ENCODE data around the gene CFAP69. TPM values are rescaled to one million over a fixed set of nuclear protein-coding genes. Genes with fewer than 3 reads are reported as not detected.

Gene CFAP69
- polyA plus RNA-seq, 3 donors from 2014 or later, result not detected

DNA sequence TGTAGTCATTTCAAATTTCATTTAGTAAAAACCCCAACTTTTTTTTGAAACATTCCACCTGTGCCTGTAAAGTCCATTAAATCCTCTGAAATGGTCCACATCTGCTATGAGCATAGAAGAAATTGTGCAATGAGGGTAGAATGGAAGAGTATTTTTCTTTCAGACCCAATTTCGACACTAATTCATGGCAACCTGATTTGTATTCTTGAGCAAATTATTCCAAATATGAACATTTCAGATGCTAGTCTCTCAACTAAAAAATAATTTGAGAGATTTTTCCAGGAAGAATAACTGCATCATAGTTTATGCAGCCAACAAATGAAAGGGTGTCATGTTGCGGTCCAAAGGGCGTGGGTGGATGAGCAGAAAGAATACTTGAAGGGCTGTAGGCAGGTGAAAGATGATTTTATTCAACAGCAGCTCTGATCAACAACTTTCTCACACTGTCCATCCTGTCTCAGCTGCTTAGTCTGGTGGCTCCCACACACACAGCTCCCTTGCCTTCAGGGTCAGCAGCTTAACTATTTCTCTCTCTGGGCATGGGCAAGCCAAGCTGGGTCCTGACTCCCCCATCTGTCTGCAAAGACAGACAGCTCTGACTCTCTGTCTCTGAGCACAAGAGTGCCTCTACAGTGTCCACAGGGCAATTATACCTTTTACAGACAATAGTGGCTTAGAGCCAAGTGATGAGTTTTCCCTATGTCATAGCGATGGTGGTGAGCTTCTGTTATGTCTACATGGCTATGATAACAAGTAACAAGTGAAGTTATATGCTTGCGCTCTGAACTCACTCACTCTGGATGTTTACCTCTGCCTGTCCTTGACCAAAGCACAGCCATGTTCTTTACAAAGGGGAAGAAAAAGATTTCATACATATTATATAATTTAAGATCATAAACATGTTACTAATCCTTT is 21.9 kb upstream of the CFAP69 start:
- Mint-ChIP-seq H3K9me3 (no peaks in the 10 kb centered on the region), H3K4me3 (no peak overlapping the region), H3K27ac (no peak overlapping the region), H3K27me3 (ENCODE audit: low read depth in 3 of 3) (peaks cover 5 to 11% (median 8%) of the 10 kb centered on the region in 3 donors), H3K36me3 (no peaks in the 10 kb centered on the region), H3K4me1 (no peaks in the 10 kb centered on the region)
- DNase-seq, result no peak

DNA sequence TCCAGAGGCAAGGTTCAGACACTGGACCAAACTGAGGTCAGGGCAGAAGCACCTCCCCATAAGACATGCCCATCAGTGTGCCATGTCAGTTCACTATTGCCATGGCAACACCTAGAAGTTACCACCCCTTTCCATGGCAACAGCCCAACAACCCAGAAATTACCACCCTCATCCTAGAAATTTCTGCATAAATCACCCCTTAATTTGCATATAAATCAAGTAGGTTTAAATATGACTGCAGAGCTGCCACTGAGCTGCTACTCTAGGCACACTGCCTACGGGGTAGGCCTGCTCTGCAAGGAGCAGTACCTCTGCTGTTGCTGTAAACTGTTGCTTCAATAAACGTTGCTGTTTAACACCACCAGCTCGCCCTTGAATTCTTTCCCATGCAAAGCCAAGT is 20.8 kb upstream of the CFAP69 start:
- H3K27me3 Mint-ChIP-seq (ENCODE audit: low read depth in 3 of 3), result peaks cover 5 to 13% (median 5%) of the 10 kb centered on the region in 3 donors
- H3K4me1 Mint-ChIP-seq, result no peaks in the 10 kb centered on the region
- no peak for DNase-seq
- H3K27ac Mint-ChIP-seq, result no peak overlapping the region
- H3K9me3 Mint-ChIP-seq, result no peaks in the 10 kb centered on the region
- no peaks in the 10 kb centered on the region for H3K36me3 Mint-ChIP-seq
- no peak overlapping the region for H3K4me3 Mint-ChIP-seq

DNA sequence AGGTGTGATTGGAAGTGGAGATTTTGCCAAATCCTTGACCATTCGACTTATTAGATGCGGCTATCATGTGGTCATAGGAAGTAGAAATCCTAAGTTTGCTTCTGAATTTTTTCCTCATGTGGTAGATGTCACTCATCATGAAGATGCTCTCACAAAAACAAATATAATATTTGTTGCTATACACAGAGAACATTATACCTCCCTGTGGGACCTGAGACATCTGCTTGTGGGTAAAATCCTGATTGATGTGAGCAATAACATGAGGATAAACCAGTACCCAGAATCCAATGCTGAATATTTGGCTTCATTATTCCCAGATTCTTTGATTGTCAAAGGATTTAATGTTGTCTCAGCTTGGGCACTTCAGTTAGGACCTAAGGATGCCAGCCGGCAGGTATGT is 19.8 kb upstream of the CFAP69 start:
- Mint-ChIP-seq H3K27me3 (ENCODE audit: low read depth in 3 of 3) (peaks cover 3 to 8% (median 3%) of the 10 kb centered on the region in 3 donors), H3K9me3 (no peaks in the 10 kb centered on the region), H3K4me1 (no peaks in the 10 kb centered on the region), H3K4me3 (no peak overlapping the region), H3K36me3 (no peaks in the 10 kb centered on the region), H3K27ac (no peak overlapping the region)
- no peak for DNase-seq

DNA sequence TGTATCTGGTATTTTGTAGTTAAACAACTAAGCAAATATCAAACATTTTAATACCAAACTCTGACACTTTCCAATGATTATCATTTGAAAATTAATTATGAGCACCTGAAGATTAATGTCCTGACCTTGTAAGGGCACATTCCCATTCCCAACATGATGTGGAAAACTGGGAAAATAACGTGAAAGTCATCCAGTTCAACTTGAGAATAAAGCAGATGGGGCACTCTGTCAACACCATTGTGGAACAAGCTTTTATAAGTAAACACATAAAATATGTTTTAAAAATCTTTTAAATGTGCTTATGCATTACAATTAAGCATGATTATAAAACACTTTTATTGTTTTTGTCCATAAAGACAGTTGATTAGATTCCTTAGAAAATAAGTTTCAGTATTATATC is 19.4 kb upstream of the CFAP69 start:
- Mint-ChIP-seq H3K4me1 (no peaks in the 10 kb centered on the region), H3K4me3 (no peak overlapping the region), H3K36me3 (no peaks in the 10 kb centered on the region), H3K27ac (no peak overlapping the region), H3K27me3 (ENCODE audit: low read depth in 3 of 3) (peaks cover 1 to 7% (median 3%) of the 10 kb centered on the region in 3 donors), H3K9me3 (no peaks in the 10 kb centered on the region)
- no peak for DNase-seq

DNA sequence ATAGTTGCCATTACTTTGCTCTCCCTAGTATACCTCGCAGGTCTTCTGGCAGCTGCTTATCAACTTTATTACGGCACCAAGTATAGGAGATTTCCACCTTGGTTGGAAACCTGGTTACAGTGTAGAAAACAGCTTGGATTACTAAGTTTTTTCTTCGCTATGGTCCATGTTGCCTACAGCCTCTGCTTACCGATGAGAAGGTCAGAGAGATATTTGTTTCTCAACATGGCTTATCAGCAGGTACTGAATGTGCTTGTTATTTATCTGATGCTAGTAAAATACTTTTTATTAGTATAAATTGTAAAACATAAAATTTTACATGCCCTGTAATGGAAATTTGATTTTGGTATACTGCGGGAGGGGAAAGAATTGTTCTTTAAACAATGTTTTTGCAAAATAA is 17.7 kb upstream of the CFAP69 start:
- no peak for DNase-seq
- no peaks in the 10 kb centered on the region for H3K36me3 Mint-ChIP-seq
- no peak overlapping the region for H3K27ac Mint-ChIP-seq
- H3K4me3 Mint-ChIP-seq, result no peak overlapping the region
- peaks cover 0 to 5% (median under 1%) of the 10 kb centered on the region in 3 donors for H3K27me3 Mint-ChIP-seq (ENCODE audit: low read depth in 3 of 3)
- no peaks in the 10 kb centered on the region for H3K4me1 Mint-ChIP-seq
- no peaks in the 10 kb centered on the region for H3K9me3 Mint-ChIP-seq

DNA sequence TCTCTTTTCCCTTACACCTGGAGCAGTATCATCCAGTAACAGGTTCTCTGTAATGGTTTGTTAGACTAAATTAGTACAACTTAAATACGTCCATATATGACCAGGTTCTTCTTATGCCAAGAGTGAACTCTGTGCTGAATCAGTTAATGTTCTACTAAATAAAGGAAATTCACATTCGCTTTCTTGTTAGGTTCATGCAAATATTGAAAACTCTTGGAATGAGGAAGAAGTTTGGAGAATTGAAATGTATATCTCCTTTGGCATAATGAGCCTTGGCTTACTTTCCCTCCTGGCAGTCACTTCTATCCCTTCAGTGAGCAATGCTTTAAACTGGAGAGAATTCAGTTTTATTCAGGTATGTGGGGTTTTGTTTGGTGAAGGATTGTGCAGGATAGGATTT is 15.3 kb upstream of the CFAP69 start:
- Mint-ChIP-seq H3K9me3 (peaks cover 0 to 2% (median 0%) of the 10 kb centered on the region in 6 donors), H3K27me3 (ENCODE audit: low read depth in 3 of 3) (peaks cover 0 to 5% (median 0%) of the 10 kb centered on the region in 3 donors), H3K4me3 (no peak overlapping the region), H3K27ac (no peak overlapping the region), H3K4me1 (no peaks in the 10 kb centered on the region), H3K36me3 (no peaks in the 10 kb centered on the region)
- no peak for DNase-seq

DNA sequence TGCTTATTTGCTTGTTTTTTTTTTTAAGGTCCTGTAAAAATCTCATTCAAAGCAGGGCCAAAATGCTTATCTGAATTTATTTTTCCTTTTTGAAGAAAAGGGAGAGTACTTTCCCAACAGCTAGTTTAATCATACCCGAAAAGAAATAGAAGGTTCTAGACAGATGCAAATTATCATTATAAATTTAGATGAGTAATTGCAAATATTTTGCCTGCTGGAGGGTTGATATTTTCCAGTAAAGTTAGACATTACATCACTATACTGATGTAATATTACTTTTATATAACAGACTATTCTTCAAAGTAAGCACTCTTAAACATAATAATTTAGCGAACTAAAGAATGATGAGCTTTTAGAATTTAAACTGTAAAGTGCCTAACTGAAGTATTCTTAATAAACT is 14.1 kb upstream of the CFAP69 start:
- Mint-ChIP-seq H3K27ac (no peak overlapping the region), H3K27me3 (ENCODE audit: low read depth in 3 of 3) (peaks cover 0 to 5% (median 0%) of the 10 kb centered on the region in 3 donors), H3K9me3 (peaks cover 0 to 4% (median 0%) of the 10 kb centered on the region in 6 donors), H3K36me3 (no peaks in the 10 kb centered on the region), H3K4me1 (no peaks in the 10 kb centered on the region), H3K4me3 (no peak overlapping the region)
- no peak for DNase-seq

DNA sequence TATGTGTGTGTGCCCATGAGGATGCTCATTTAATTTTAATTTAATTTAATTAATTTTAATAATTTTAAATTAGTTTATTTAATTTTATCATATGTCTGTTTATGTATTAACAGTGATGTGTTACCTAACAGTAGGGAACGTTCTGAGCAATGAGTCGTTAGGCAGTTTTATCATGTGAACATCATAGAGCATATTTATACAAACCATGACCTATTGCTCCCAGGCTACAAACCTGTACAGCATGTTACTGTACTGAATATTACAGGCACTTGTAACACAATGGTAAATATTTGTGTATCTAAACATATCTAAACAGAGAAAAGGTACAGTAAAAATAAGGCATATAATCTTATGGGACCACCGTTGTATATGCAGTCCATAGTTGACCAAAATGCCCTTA is 13.7 kb upstream of the CFAP69 start:
- Mint-ChIP-seq H3K27me3 (ENCODE audit: low read depth in 3 of 3) (peaks cover 0 to 5% (median 0%) of the 10 kb centered on the region in 3 donors), H3K27ac (no peak overlapping the region), H3K4me3 (no peak overlapping the region), H3K36me3 (no peaks in the 10 kb centered on the region), H3K9me3 (peaks cover 0 to 4% (median 0%) of the 10 kb centered on the region in 6 donors), H3K4me1 (no peaks in the 10 kb centered on the region)
- no peak for DNase-seq

DNA sequence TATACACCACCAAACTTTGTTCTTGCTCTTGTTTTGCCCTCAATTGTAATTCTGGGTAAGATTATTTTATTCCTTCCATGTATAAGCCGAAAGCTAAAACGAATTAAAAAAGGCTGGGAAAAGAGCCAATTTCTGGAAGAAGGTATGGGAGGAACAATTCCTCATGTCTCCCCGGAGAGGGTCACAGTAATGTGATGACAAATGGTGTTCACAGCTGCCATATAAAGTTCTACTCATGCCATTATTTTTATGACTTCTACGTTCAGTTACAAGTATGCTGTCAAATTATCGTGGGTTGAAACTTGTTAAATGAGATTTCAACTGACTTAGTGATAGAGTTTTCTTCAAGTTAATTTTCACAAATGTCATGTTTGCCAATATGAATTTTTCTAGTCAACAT is 12.5 kb upstream of the CFAP69 start:
- H3K27me3 Mint-ChIP-seq (ENCODE audit: low read depth in 3 of 3), result peaks cover 0 to 5% (median 0%) of the 10 kb centered on the region in 3 donors
- no peaks in the 10 kb centered on the region for H3K4me1 Mint-ChIP-seq
- H3K36me3 Mint-ChIP-seq, result no peaks in the 10 kb centered on the region
- no peak overlapping the region for H3K4me3 Mint-ChIP-seq
- DNase-seq, result no peak
- no peak overlapping the region for H3K27ac Mint-ChIP-seq
- H3K9me3 Mint-ChIP-seq, result peaks cover 0 to 4% (median 0%) of the 10 kb centered on the region in 6 donors

DNA sequence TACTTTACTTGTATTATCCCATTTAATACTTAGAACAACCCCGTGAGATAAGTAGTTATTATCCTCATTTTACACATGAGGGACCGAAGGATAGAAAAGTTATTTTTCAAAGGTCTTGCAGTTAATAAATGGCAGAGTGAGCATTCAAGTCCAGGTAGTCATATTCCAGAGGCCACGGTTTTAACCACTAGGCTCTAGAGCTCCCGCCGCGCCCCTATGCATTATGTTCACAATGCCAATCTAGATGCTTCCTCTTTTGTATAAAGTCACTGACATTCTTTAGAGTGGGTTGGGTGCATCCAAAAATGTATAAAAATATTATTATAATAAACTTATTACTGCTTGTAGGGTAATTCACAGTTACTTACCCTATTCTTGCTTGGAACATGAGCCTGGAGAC is 11.4 kb upstream of the CFAP69 start:
- H3K9me3 Mint-ChIP-seq, result peaks cover 0 to 4% (median 0%) of the 10 kb centered on the region in 6 donors
- no peak overlapping the region for H3K27ac Mint-ChIP-seq
- H3K36me3 Mint-ChIP-seq, result no peaks in the 10 kb centered on the region
- no peaks in the 10 kb centered on the region for H3K4me1 Mint-ChIP-seq
- DNase-seq, result no peak
- no peak overlapping the region for H3K4me3 Mint-ChIP-seq
- H3K27me3 Mint-ChIP-seq (ENCODE audit: low read depth in 3 of 3), result peaks cover 0 to 5% (median 0%) of the 10 kb centered on the region in 3 donors

DNA sequence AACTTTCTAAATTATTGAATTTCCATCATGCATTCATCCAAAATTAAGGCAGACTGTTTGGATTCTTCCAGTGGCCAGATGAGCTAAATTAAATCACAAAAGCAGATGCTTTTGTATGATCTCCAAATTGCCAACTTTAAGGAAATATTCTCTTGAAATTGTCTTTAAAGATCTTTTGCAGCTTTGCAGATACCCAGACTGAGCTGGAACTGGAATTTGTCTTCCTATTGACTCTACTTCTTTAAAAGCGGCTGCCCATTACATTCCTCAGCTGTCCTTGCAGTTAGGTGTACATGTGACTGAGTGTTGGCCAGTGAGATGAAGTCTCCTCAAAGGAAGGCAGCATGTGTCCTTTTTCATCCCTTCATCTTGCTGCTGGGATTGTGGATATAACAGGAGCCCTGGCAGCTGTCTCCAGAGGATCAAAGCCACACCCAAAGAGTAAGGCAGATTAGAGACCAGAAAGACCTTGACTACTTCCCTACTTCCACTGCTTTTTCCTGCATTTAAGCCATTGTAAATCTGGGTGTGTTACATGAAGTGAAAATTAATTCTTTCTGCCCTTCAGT is 8.2 kb upstream of the CFAP69 start:
- Mint-ChIP-seq H3K9me3 (peaks cover 0 to 4% (median 0%) of the 10 kb centered on the region in 6 donors), H3K27ac (no peak overlapping the region), H3K27me3 (ENCODE audit: low read depth in 3 of 3) (peaks cover 0 to 2% (median 0%) of the 10 kb centered on the region in 3 donors), H3K4me3 (no peak overlapping the region), H3K4me1 (no peaks in the 10 kb centered on the region), H3K36me3 (no peaks in the 10 kb centered on the region)
- DNase-seq, result no peak

DNA sequence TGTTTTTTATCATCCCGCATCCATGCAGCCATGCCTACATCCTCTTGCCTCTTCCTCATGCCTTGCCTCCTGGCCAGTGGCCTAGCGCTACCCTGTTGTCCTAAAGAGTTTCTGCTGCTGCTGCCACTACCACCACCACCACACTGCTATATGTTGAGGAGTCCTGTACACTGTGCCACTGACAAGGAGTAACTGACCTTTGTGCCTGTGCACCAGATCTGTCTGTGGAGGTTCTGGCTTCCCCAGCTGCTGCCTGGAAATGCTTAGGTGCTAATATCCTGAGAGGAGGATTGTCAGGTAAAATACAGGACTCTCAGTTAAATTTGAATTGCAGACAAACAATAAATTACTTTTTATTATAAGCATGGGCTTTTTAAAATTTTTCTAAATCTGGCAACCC is 7.0 kb upstream of the CFAP69 start:
- DNase-seq, result no peak
- Mint-ChIP-seq H3K9me3 (peaks cover 0 to 4% (median 0%) of the 10 kb centered on the region in 6 donors), H3K27me3 (ENCODE audit: low read depth in 3 of 3) (peaks cover 0 to 6% (median 0%) of the 10 kb centered on the region in 3 donors), H3K4me1 (no peaks in the 10 kb centered on the region), H3K36me3 (no peaks in the 10 kb centered on the region), H3K27ac (no peak overlapping the region), H3K4me3 (no peak overlapping the region)

DNA sequence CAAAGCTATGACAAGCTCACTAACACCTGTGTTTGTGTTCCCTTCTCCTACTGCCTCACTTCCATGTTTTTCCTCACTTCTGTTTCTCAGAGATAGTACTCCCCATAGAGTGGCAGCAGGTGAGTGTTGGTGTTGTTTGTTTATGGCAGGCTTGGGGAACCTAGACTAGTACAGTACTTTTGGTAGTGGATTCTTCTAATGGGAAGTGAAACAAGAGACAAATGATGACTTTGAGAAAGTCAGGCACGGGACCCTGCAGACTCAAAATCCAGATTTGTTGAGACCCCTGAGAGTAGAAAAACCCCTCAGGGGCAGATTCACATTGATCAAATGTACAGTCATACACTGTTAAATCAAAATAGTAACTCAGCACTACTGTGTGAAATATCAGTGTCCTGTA is 6.4 kb upstream of the CFAP69 start:
- Mint-ChIP-seq H3K4me1 (peaks cover 0 to 1% of the 10 kb centered on the region in 2 donors), H3K4me3 (no peak overlapping the region), H3K36me3 (no peaks in the 10 kb centered on the region), H3K27ac (no peak overlapping the region), H3K27me3 (ENCODE audit: low read depth in 3 of 3) (peaks cover 0 to 7% (median 2%) of the 10 kb centered on the region in 3 donors), H3K9me3 (peaks cover 0 to 4% (median 0%) of the 10 kb centered on the region in 6 donors)
- no peak for DNase-seq

DNA sequence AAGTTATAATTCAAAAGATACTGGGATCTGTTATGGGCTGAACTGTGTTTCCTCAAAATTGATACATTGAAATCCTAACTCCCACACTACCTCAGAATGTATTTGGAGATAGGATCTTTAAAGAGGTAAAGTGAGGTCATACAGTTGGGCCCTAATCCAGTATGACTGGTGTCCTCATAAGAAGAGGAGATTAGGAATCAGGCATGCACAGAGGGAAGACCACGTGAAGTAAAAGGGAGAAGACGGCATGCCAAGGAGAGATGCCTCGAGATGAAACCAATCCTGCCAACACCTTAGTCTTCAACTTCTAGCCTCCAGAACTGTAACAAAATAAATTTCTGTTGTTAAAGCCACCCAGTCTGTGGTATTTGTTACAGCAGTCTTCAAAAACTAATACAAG is 5.9 kb upstream of the CFAP69 start:
- Mint-ChIP-seq H3K27ac (no peak overlapping the region), H3K9me3 (peaks cover 0 to 4% (median 0%) of the 10 kb centered on the region in 6 donors), H3K4me3 (no peak overlapping the region), H3K27me3 (ENCODE audit: low read depth in 3 of 3) (peaks cover 0 to 10% (median 2%) of the 10 kb centered on the region in 3 donors), H3K4me1 (peaks cover 2 to 6% of the 10 kb centered on the region in 2 donors), H3K36me3 (no peaks in the 10 kb centered on the region)
- no peak for DNase-seq
